A673 (cell line): ENCODE measurements around the gene RNASEH2A. TPM values are rescaled to one million over a fixed set of nuclear protein-coding genes. Genes with fewer than 3 reads are reported as not detected.
"Not testable (repeated sequence)": the region's sequence is repeated elsewhere in the genome, so short reads cannot be mapped to it uniquely, and the experiment has no call there.

ENCODE experiments used
- BruUV-seq: library from RNA; stranded (reverse); fragments of 400-500 nt; replicated peaks from 2 replicates; lab custom pipeline; 2021; lab: Mats Ljungman, UMichigan
- CTCF ChIA-PET: fragments of 300-600 bp; sonication (Branson Sonifier 250); formaldehyde crosslinking; loops from one replicate; lab custom pipeline; 2022; ENCODE audit warnings: antibody characterized with exemption; lab: Charles Lee
- POLR2A ChIA-PET: fragments of 300-600 bp; sonication (Branson Sonifier 250); formaldehyde crosslinking; loops from one replicate; lab custom pipeline; 2022; ENCODE audit warnings: antibody characterized with exemption; ENCODE audit not compliant: low non-redundant PET; lab: Charles Lee
- DNase-seq: peaks from one replicate; pipeline ENCODE4 v3.0.0-alpha.2; 2015; ENCODE audit warnings: low spot score
- H3K27ac ChIP-seq: fragments of 200-600 bp; sonication (generic); 2 replicates; pipeline ENCODE4 v1.5.1; 2016; ENCODE audit warnings: mixed run types, low read depth, mild to moderate bottlenecking, mixed read lengths, antibody characterized with exemption, low read length; ENCODE audit not compliant: poor library complexity, severe bottlenecking
- H3K27me3 ChIP-seq: fragments of 200-600 bp; sonication (generic); replicated peaks from 2 replicates; pipeline ENCODE4 v1.6.1; 2017; ENCODE audit warnings: mixed run types, low read depth, mild to moderate bottlenecking, mixed read lengths, antibody characterized with exemption, low read length; ENCODE audit not compliant: insufficient read depth, poor library complexity
- H3K36me3 ChIP-seq: fragments of 200-600 bp; sonication (generic); 2 replicates; pipeline ENCODE4 v1.6.1; 2016; ENCODE audit warnings: mixed run types, mild to moderate bottlenecking, mixed read lengths, antibody characterized with exemption, low read length; ENCODE audit not compliant: insufficient read depth, poor library complexity, severe bottlenecking
- H3K4me1 ChIP-seq: fragments of 200-600 bp; sonication (generic); 2 replicates; pipeline ENCODE4 v1.6.1; 2017; ENCODE audit warnings: mixed run types, mild to moderate bottlenecking, mixed read lengths, antibody characterized with exemption, low read length; ENCODE audit not compliant: insufficient read depth, poor library complexity, severe bottlenecking
- H3K4me3 ChIP-seq: fragments of 200-600 bp; sonication (generic); 2 replicates; pipeline ENCODE4 v1.5.1; 2016; ENCODE audit warnings: low read depth, mixed run types, mild to moderate bottlenecking, mixed read lengths, low read length; ENCODE audit not compliant: poor library complexity, severe bottlenecking
- H3K9me3 ChIP-seq: fragments of 200-600 bp; sonication (generic); 2 replicates; pipeline ENCODE4 v1.6.1; 2016; ENCODE audit warnings: mixed run types, low read depth, mild to moderate bottlenecking, mixed read lengths, antibody characterized with exemption, low read length; ENCODE audit not compliant: poor library complexity, severe bottlenecking
- EZH2 ChIP-seq: fragments of 200-600 bp; sonication (generic); IDR thresholded peaks from 2 replicates; pipeline ENCODE4 v1.6.1; 2017; ENCODE audit warnings: borderline replicate concordance, low read depth, mild to moderate bottlenecking, mixed read lengths, antibody characterized with exemption, low read length; ENCODE audit not compliant: poor library complexity, severe bottlenecking
- intact Hi-C: fragments of 100-400 bp; cut with micrococcal nuclease; formaldehyde crosslinking; loops from one replicate; pipeline ENCODE4 v1.10.0; 2022; ENCODE audit not compliant: unreplicated experiment
- total RNA-seq: library from RNA; stranded (reverse); gene quantifications from 2 replicates; pipeline ENCODE4 v1.2.3, GENCODE V29; 2021
- TF ChIP-seq, protein P1 (sequence below): fragments of 300-800, 200-600 bp; sonication (generic); conservative IDR thresholded peaks from 2 replicates; pipeline ENCODE4 v1.5.1; 2017; ENCODE audit warnings: low read depth, mild to moderate bottlenecking, antibody characterized with exemption, low read length, moderate library complexity, mixed read lengths

Gene RNASEH2A
- total RNA-seq, 1 experiment from 2014 or later: 99.7 TPM

GRCh38 chr19:12815088-12815487 lies 8.7 kb downstream of the RNASEH2A start:
- TF ChIP-seq, protein P1, sequence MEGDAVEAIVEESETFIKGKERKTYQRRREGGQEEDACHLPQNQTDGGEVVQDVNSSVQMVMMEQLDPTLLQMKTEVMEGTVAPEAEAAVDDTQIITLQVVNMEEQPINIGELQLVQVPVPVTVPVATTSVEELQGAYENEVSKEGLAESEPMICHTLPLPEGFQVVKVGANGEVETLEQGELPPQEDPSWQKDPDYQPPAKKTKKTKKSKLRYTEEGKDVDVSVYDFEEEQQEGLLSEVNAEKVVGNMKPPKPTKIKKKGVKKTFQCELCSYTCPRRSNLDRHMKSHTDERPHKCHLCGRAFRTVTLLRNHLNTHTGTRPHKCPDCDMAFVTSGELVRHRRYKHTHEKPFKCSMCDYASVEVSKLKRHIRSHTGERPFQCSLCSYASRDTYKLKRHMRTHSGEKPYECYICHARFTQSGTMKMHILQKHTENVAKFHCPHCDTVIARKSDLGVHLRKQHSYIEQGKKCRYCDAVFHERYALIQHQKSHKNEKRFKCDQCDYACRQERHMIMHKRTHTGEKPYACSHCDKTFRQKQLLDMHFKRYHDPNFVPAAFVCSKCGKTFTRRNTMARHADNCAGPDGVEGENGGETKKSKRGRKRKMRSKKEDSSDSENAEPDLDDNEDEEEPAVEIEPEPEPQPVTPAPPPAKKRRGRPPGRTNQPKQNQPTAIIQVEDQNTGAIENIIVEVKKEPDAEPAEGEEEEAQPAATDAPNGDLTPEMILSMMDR: no peak
- TF ChIP-seq EZH2: no peak
- Histone ChIP-seq H3K4me3 (no peak overlapping the region), H3K4me1 (no peaks in the 10 kb centered on the region), H3K27me3 (no peaks in the 10 kb centered on the region), H3K36me3 (peaks cover 22% of the 10 kb centered on the region), H3K9me3 (no peaks in the 10 kb centered on the region), H3K27ac (no peak overlapping the region)
- POLR2A ChIA-PET: no interaction called here
- CTCF ChIA-PET: no interaction called here
- intact Hi-C loops: no loop called here
- no TSS peak for BruUV-seq
- no peak for DNase-seq

GRCh38 chr19:12817188-12817587 lies 10.8 kb downstream of the RNASEH2A start:
- POLR2A ChIA-PET, H3K4me1 ChIP-seq, H3K9me3 ChIP-seq, intact Hi-C loops, DNase-seq, H3K27ac ChIP-seq, CTCF ChIA-PET, BruUV-seq, H3K4me3 ChIP-seq, H3K27me3 ChIP-seq: not testable (repeated sequence)
- peaks cover 14% of the 10 kb centered on the region for H3K36me3 ChIP-seq

DNA sequence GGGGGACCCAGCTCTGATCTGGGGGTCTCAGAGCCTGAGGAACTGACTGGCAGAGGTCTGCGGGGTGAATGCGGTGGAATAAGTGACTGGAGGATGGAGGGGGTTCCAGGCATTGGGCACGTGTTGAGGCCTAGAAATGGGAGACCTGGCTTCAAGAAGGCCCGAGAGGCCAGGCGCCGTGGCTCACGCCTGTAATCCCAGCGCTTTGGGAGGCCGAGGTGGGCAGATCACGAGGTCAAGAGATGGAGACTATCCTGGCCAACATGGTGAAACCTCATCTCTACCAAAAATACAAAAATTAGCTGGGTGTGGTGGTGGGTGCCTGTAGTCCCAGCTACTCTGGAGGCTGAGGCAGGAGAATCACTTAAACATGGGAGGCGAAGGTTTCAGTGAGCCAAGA lies 11.4 kb downstream of the RNASEH2A start:
- POLR2A ChIA-PET, CTCF ChIA-PET, H3K4me3 ChIP-seq, intact Hi-C loops, DNase-seq, H3K27ac ChIP-seq, BruUV-seq, H3K9me3 ChIP-seq, H3K27me3 ChIP-seq, H3K4me1 ChIP-seq: not testable (repeated sequence)
- H3K36me3 ChIP-seq: peaks cover 13% of the 10 kb centered on the region

DNA sequence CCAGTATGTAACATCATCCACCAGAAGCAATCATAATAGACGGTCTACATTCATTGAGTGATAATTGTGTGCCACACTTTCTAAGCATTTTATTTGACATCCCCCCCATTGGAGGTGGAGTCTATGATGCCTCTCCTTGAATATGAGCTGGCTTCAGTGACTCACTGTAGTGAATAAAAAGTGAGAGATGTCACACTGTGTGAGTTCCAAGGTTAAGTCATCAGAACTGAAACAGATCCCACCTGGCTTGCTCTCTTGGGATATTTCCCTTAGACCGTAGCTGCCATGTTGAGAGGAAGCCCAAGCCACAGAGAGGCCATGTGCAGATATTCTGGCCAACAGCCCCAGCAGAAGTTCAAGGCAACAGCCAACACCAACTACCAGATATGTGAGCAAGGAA lies 15.4 kb downstream of the RNASEH2A start:
- intact Hi-C loops: no loop called here
- Histone ChIP-seq H3K4me1 (no peaks in the 10 kb centered on the region), H3K27me3 (no peaks in the 10 kb centered on the region), H3K36me3 (no peaks in the 10 kb centered on the region), H3K9me3 (no peaks in the 10 kb centered on the region), H3K4me3 (no peak overlapping the region), H3K27ac (no peak overlapping the region)
- ChIA-PET CTCF (no interaction called here), POLR2A (no interaction called here)
- BruUV-seq: no TSS peak
- no peak for DNase-seq
- TF ChIP-seq, protein P1: no peak
- no peak for TF ChIP-seq EZH2
